Activated CD8-positive, alpha-beta T cell treated with anti-CD3 and anti-CD28 coated beads for 36 hours (primary cell): ENCODE data around the gene KIF27. TPM values are rescaled to one million over a fixed set of nuclear protein-coding genes. Genes with fewer than 3 reads are reported as not detected.

Source experiments
- ATAC-seq: fragments of 200-7000 bp; cut with Tn5 transposase; one replicate; pipeline ENCODE4 v1.10.0; 2021; ENCODE audit warnings: mild to moderate bottlenecking, moderate library complexity
- CTCF ChIA-PET: fragments of 350-600 bp; sonication (Branson Sonifier 250); formaldehyde crosslinking; loops from one replicate; lab custom pipeline; 2021; ENCODE audit warnings: antibody characterized with exemption; lab: Charles Lee
- POLR2A ChIA-PET: fragments of 350-600 bp; sonication (Branson Sonifier 250); formaldehyde crosslinking; loops from one replicate; lab custom pipeline; 2021; ENCODE audit warnings: antibody characterized with exemption; lab: Charles Lee
- DNase-seq: peaks from one replicate; pipeline ENCODE4 v3.0.0-alpha.2; 2020
- H3K27ac Mint-ChIP-seq: one replicate; pipeline ENCODE4 v1.8.0; 2021; ENCODE audit warnings: mild to moderate bottlenecking, mixed read lengths
- H3K27me3 Mint-ChIP-seq: one replicate; pipeline ENCODE4 v1.8.0; 2021; ENCODE audit warnings: mixed read lengths
- H3K36me3 Mint-ChIP-seq: one replicate; pipeline ENCODE4 v1.8.0; 2021; ENCODE audit warnings: low read depth, mixed read lengths
- H3K4me1 Mint-ChIP-seq: one replicate; pipeline ENCODE4 v1.8.0; 2021; ENCODE audit warnings: low read depth, mixed read lengths
- H3K4me3 Mint-ChIP-seq: one replicate; pipeline ENCODE4 v1.8.0; 2021; ENCODE audit warnings: mild to moderate bottlenecking, moderate library complexity, mixed read lengths
- H3K9me3 Mint-ChIP-seq: one replicate; pipeline ENCODE4 v1.8.0; 2021; ENCODE audit warnings: mixed read lengths
- CTCF ChIP-seq: fragments of 200-600 bp; IDR thresholded peaks from one replicate; pipeline ENCODE4 v1.8.0; 2022; ENCODE audit warnings: antibody characterized with exemption, mild to moderate bottlenecking
- intact Hi-C: fragments of 100-400 bp; cut with micrococcal nuclease; formaldehyde crosslinking; loops from one replicate; pipeline ENCODE4 v1.10.0; 2022
- total RNA-seq, 2 experiments: library from RNA; stranded (reverse); gene quantifications; one replicate each; pipeline ENCODE4 v1.2.3, GENCODE V29; 2021

The KIF27 gene
- total RNA-seq, 2 experiments from 2014 or later = 2.6 to 3.4 TPM

GRCh38 chr9:83934569-83935275, 13.5 kb upstream of the KIF27 start:
- no peaks in the 10 kb centered on the region for H3K9me3 Mint-ChIP-seq
- no peaks in the 10 kb centered on the region for H3K27me3 Mint-ChIP-seq
- no peak for DNase-seq

GRCh38 chr9:83933790-83934189, 12.6 kb upstream of the KIF27 start:
- Mint-ChIP-seq H3K27me3 (no peaks in the 10 kb centered on the region), H3K27ac (no peak overlapping the region), H3K4me1 (peaks cover 3% of the 10 kb centered on the region), H3K4me3 (no peak overlapping the region), H3K9me3 (no peaks in the 10 kb centered on the region), H3K36me3 (peaks cover 2% of the 10 kb centered on the region)
- DNase-seq (no peak), ATAC-seq (no peak)
- POLR2A ChIA-PET = no interaction called here
- CTCF ChIA-PET = no interaction called here
- TF ChIP-seq CTCF = no peak
- intact Hi-C loops = no loop called here

More at GRCh38 chr9:83934569-83935275, 13.5 kb upstream of the KIF27 start:
- intact Hi-C loops = loop anchor here (5.0 kb wide), 2 partner anchors 238 to 328 kb away; no protein-coding TSS in a partner anchor
- H3K27ac Mint-ChIP-seq = no peak overlapping the region
- ChIA-PET POLR2A (no interaction called here), CTCF (interaction anchor here (0.7 kb wide), 1 partner anchor 326 kb away, joined by 3 read pairs; no protein-coding TSS in a partner anchor)
- peaks cover 7% of the 10 kb centered on the region for H3K36me3 Mint-ChIP-seq
- no peak for TF ChIP-seq CTCF
- H3K4me3 Mint-ChIP-seq = no peak overlapping the region
- H3K4me1 Mint-ChIP-seq = peaks cover 3% of the 10 kb centered on the region
- no peak for ATAC-seq

DNA sequence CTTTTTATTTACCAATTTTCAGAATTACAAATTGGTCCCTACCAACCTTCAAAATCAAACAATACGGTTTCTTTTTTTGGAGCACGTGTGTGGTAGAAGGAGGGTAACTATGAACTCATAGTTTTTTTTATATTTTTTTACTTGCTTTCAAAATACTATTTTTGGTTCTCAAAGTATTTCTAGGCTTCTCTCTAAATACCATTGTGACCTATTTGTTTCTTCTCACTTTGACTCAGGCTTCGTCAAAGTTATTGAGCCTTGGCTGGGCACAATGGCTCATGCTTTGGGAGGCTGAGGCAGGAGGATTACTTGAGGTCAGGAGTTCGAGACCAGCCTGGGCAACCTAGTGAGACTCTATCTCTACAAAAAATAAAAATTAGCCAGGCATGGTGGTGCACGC, 11.6 kb upstream of the KIF27 start:
- POLR2A ChIA-PET = no interaction called here
- no peak for ATAC-seq

GRCh38 chr9:83932011-83932410, 10.8 kb upstream of the KIF27 start:
- intact Hi-C loops = no loop called here
- POLR2A ChIA-PET = no interaction called here
- H3K4me3 Mint-ChIP-seq = no peak overlapping the region

More for the DNA sequence above, 11.6 kb upstream of the KIF27 start:
- Mint-ChIP-seq H3K9me3 (no peaks in the 10 kb centered on the region), H3K27ac (no peak overlapping the region), H3K4me3 (no peak overlapping the region), H3K27me3 (no peaks in the 10 kb centered on the region), H3K4me1 (peaks cover 3% of the 10 kb centered on the region), H3K36me3 (no peaks in the 10 kb centered on the region)
- intact Hi-C loops = no loop called here
- no peak for DNase-seq
- TF ChIP-seq CTCF = no peak
- CTCF ChIA-PET = interaction anchor here (2.2 kb wide), 1 partner anchor 240 kb away, joined by 5 read pairs; no protein-coding TSS in a partner anchor

More at GRCh38 chr9:83932011-83932410, 10.8 kb upstream of the KIF27 start:
- Mint-ChIP-seq H3K9me3 (no peaks in the 10 kb centered on the region), H3K36me3 (no peaks in the 10 kb centered on the region), H3K27me3 (no peaks in the 10 kb centered on the region), H3K4me1 (peaks cover 3% of the 10 kb centered on the region), H3K27ac (no peak overlapping the region)
- CTCF ChIA-PET = interaction anchor here (2.2 kb wide), 1 partner anchor 241 kb away, joined by 5 read pairs; no protein-coding TSS in a partner anchor
- DNase-seq (no peak), ATAC-seq (no peak)
- no peak for TF ChIP-seq CTCF
